MV-4-11 (cell line): ENCODE measurements around the gene PLK1.
"Not testable (repeated sequence)": the region's sequence is repeated elsewhere in the genome, so short reads cannot be mapped to it uniquely, and the experiment has no call there.

Source experiments
- DNase-seq: peaks from one replicate; lab custom pipeline; 2025; lab: John Stamatoyannopoulos, UW

Gene PLK1

GRCh38 chr16:23678430-23679273 is at the start of gene PLK1:
Gene PLK1, plus strand, starts transcription at chr16:23678889. Its CDS starts 44 bp downstream, at chr16:23678933.
- peak; percentile 79 for DNase-seq

GRCh38 chr16:23629516-23629915 is 49.2 kb upstream of the PLK1 start:
- DNase-seq: no peak

- DNase-seq: not testable (repeated sequence)
Measured at GRCh38 chr16:23631874-23632273, 46.8 kb upstream of the PLK1 start.

GRCh38 chr16:23634461-23635036 is 44.1 kb upstream of the PLK1 start:
- DNase-seq: no peak

- DNase-seq: peak; percentile 14
Measured at GRCh38 chr16:23635958-23636357, 42.7 kb upstream of the PLK1 start.

GRCh38 chr16:23640615-23640930 is 38.1 kb upstream of the PLK1 start:
- DNase-seq: no peak

GRCh38 chr16:23640931-23641765 is 37.5 kb upstream of the PLK1 start, which contains the start of the genes DCTN5 and PALB2:
Gene DCTN5, plus strand, starts transcription at chr16:23641466. Its CDS starts 77 bp downstream, at chr16:23641543.
Gene PALB2, minus strand, starts transcription at chr16:23641310. Its CDS starts 153 bp downstream, at chr16:23641157.
- peak; percentile 95 for DNase-seq

GRCh38 chr16:23642246-23642774 is 36.4 kb upstream of the PLK1 start:
- DNase-seq: no peak

GRCh38 chr16:23650674-23651416 is 27.8 kb upstream of the PLK1 start:
- DNase-seq: no peak

GRCh38 chr16:23651943-23652468 is 26.7 kb upstream of the PLK1 start:
- no peak for DNase-seq

GRCh38 chr16:23663918-23664317 is 14.8 kb upstream of the PLK1 start:
- DNase-seq: no peak

- DNase-seq: no peak
Measured at GRCh38 chr16:23666571-23667354, 11.9 kb upstream of the PLK1 start.

GRCh38 chr16:23667355-23667659 is 11.4 kb upstream of the PLK1 start:
- no peak for DNase-seq

GRCh38 chr16:23668225-23668624 is 10.5 kb upstream of the PLK1 start:
- DNase-seq: no peak

GRCh38 chr16:23668873-23669272 is 9.8 kb upstream of the PLK1 start:
- DNase-seq: no peak

GRCh38 chr16:23670137-23670776 is 8.4 kb upstream of the PLK1 start:
- DNase-seq: peak; percentile 80

GRCh38 chr16:23673971-23674614 is 4.6 kb upstream of the PLK1 start:
- DNase-seq: no peak

- no peak for DNase-seq
Measured at GRCh38 chr16:23676924-23677480, 1.7 kb upstream of the PLK1 start.

GRCh38 chr16:23679274-23679985 is 741 bp downstream of the PLK1 start:
- DNase-seq: peak; percentile 62
